NCI-H128 (cell line): ENCODE results near the gene ZBTB7C.

Source experiments
- DNase-seq: peaks from one replicate; lab custom pipeline; 2025; ENCODE audit not compliant: unreplicated experiment; lab: John Stamatoyannopoulos, UW

ZBTB7C gene

DNA sequence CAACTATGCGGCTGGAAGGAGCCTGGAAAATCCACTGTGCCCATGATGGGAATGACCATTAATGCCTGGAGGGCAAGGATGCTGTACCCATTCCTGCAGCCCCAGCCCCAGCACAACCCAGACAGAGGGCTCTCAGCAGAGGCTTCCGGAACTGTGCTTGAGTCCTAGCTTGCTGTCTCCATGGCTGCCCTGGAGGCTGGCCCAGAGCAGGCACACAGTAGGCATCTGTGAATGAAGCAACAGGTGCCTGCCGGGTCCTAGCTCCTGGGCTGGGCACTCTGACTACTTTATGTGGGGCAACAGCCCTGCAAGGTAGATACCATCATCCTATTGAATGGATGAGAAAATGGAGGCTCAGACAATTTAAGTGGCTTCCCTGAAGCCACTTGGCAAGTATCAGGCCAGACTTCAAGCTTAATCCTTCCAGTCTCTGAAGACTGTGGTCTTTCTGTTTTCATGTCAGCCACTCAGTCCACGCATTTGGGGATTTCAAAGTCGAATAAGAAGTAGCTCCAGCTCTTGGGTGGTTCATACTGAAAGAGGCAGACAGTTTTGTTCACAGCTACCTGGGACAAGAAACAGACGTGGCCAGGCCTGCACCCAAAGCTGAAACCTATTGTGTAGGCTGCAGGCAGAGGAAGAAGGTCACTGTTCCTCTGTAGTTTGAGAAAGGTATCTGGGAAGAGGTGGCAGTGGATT lies 237.5 kb downstream of the ZBTB7C start:
- no peak for DNase-seq

GRCh38 chr18:48170651-48171050 lies 238.5 kb downstream of the ZBTB7C start:
- DNase-seq = no peak

DNA sequence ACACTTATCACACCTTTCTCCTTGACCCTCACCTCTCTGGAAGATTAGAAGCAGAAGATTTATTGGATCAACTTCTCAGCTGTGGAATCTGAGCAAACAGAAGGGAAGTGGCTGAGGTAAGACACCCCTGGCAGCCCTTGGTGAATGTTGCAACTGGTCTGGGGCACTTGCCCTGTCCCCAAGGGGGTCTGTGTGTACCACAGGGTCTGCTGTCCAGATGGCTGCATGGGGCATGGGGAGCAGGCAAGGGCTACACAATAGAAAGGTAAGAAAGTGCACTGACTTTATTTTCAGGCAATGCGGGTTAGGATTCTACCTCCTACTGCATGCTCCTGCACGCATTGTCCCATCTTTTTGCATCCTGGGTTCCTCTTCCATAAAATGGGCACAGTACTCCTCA lies 240.3 kb downstream of the ZBTB7C start:
- DNase-seq = no peak

- no peak for DNase-seq
These were observed 241.3 kb downstream of the ZBTB7C start for GRCh38 chr18:48167897-48168253.

DNA sequence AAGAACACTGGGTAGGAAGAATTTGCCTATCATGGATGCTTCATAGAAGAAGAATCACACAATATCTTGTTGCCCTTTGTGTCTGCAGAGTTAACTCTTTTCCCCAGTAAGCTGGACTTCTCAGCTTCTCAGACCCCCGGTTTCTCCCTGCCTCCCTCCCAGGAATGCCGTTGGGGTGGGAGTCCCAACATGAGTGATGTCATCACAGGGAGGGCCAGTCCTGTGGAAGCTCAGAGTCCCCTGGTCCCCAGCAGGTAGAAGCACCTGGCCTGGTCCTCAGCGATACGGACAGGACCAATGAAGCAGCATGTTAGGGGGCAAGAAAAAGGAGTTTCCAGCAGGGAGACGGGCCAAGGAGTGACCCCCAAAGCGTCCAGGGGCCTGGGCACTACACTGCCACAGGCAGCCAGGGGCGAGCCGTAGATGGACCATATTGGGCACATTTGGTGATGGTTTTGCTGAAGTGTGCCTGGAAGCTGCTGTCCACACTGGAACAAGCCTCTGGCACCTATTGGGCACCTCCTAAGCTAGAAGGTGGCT lies 242.8 kb downstream of the ZBTB7C start:
- no peak for DNase-seq

DNA sequence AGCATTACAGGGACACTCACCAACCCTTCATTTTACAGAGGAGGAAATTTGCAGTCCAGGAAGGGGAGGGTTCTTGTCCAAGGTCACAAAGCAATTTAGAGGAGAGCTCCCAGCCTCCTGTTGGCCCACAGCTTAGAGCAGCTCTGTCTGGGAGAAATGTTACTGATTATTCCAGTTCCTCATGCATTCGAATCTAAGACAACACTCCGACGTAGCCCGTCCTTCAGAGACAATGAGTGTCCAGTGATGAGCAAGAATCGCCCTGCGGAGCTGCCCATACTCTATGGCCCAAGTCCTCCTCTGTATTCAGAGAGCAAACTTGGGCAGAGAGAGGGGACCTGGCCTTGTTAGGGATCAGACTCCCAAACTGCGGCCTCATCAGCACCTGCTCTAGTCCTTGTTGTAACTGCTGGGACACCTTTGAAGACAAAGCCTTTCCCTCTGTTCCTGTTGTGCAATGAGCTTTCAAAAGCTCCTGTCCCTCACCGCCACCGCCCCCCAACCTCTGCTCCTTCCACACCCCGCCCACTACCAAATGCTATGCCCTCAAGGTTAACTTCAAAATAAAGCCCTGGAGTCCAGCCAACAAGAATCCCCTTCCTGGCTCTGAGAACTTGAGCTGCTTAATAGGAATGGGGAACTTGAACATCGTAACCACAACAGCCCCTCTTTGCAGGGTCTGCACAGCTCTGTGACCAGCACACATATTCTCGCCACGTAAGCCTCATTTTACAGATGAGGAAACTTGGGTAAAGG lies 243.9 kb downstream of the ZBTB7C start:
- no peak for DNase-seq

- no peak for DNase-seq
These were observed 244.5 kb downstream of the ZBTB7C start for GRCh38 chr18:48164701-48165100.

DNA sequence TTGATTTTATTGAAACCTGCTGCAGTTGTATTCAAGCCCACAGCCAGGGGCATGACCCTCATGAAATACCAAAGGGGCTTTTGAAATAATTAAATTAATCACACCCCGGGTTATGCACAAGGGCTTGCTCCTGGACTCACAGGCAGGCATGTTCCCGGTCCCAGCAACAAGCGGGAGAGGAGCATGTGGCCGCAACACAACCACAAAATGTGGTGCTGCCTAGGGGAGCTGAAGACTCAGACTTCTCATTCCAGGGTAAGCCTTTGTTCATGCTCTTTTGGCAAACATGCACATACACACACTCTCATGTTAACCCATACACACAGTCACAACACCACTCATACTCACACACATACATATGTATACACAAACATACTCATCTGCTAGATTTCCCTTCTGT lies 245.1 kb downstream of the ZBTB7C start:
- no peak for DNase-seq

GRCh38 chr18:48163738-48164115 lies 245.5 kb downstream of the ZBTB7C start:
- DNase-seq = no peak

- DNase-seq = no peak
These were observed 246.0 kb downstream of the ZBTB7C start for GRCh38 chr18:48162956-48163737.

GRCh38 chr18:48161911-48162698 lies 247.1 kb downstream of the ZBTB7C start:
- DNase-seq = peak; percentile 66

DNA sequence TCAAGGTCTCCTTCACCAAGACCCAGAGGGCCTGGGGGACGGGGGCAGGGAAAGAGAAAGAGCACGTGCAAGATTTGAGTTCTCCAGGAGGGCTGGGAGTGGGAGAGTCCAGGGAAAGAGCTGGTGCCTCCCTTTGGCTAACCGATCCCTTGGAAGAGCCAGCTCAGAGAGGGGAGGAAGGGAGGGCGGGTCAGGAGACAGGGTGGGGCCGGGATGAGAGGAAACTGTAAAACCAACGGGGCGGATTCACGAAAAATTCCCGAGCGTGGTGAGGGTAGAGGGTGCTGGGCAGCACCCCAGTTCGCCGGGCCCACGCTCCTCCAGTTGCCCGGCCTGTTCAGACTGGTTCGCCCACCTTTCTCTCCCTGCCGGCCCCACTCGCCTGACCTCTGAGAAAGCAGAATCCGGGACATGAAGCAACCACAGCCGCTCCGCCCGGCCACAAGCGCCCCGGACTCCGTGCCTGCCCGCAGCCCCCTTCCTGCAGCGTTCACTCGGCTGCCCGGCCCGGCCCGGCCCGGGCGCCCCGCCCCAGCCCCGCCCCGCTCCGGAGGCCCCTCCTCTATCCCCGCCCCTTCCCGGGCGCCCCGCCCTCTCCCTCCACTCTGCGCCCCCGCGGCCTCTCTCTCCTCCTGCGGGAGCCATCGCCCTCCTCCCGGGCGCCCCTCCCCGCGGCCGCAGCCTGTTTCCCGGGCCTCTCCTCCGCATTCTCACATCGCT lies 247.8 kb downstream of the ZBTB7C start:
- no peak for DNase-seq

DNA sequence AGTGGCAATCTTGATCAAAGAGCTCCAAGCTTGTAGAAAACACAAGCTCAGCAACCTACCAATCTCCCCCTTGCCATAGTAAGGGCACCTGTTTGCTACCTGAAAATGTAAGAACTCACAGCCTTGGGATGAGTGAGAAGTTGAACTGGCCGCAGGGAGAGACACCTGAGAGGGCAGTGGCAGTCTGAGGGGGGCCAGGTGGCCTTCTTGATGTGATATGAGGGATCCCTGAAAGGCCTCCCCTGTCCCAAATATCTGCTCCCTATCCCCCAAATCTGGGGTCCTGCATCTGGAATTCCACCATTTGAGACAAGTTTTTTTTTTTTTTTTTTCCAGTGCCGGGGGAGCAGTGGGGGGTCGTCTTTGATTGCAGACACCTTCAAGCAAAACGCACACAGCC lies 248.6 kb downstream of the ZBTB7C start:
- no peak for DNase-seq

DNA sequence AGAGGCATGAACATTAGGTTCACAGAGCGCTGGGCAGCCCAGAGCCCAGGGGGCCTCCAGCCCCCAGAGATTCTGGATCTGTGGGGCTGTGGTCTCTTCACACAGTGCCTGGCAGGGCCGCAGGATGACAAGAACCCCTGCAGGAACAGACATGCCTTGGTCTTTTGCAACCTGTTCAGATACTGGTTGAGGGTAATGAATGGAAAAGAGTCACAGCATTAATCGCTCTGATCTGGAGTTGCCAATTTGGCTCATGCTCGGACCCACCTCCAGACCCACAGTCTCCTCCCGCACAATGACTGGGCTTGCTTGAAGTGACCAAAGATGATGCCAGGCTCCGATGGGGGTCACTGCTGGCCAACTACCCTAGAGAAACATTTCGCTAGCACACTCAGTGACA lies 249.4 kb downstream of the ZBTB7C start:
- DNase-seq = no peak

- no peak for DNase-seq
These were observed 250.5 kb downstream of the ZBTB7C start for GRCh38 chr18:48158721-48159120.

GRCh38 chr18:48157956-48158355 lies 251.2 kb downstream of the ZBTB7C start:
- DNase-seq = no peak

- DNase-seq = no peak
These were observed 253.3 kb downstream of the ZBTB7C start for GRCh38 chr18:48155856-48156255.

DNA sequence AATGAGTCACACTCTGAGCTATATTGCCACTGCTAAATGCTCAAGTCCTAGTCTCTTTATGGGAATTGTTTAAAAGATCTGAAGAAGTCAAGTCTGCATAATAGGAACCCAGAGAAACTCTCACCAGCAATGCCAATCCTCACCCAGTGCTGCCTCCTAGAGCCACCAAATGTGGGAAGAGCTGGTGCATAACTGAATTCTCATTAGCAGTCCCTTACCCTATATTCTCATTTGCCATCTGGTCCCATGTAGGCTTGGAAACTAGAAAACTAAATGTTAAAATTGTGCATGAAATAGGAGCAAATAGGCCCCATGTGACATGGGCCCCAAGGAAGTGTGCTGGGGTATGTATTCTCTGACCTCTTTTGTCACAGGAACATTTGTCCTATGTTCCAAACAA lies 254.4 kb downstream of the ZBTB7C start:
- no peak for DNase-seq

GRCh38 chr18:48153613-48154481 lies 255.3 kb downstream of the ZBTB7C start:
- no peak for DNase-seq
